Measurements from ENCODE around the gene TMC1.

Gene TMC1

GRCh38 chr9:72618811-72619210, 97.4 kb downstream of the TMC1 start:
- DNase-seq = no peak

GRCh38 chr9:72622186-72622585, 100.8 kb downstream of the TMC1 start:
- no peak for DNase-seq

- DNase-seq = no peak
These were observed 101.7 kb downstream of the TMC1 start for GRCh38 chr9:72623156-72623555.

GRCh38 chr9:72627147-72627546, 105.7 kb downstream of the TMC1 start:
- no peak for DNase-seq

- no peak for DNase-seq
These were observed 106.6 kb downstream of the TMC1 start for GRCh38 chr9:72627956-72628540.

GRCh38 chr9:72633966-72634365, 112.6 kb downstream of the TMC1 start:
- peak in 1 of 2 donors; percentile 7 for DNase-seq

- DNase-seq = no peak
These were observed 113.8 kb downstream of the TMC1 start for GRCh38 chr9:72635197-72635596.

- DNase-seq = no peak
These were observed 115.2 kb downstream of the TMC1 start for GRCh38 chr9:72636621-72637020.

GRCh38 chr9:72643651-72644050, 122.2 kb downstream of the TMC1 start:
- no peak for DNase-seq

GRCh38 chr9:72646061-72646460, 124.7 kb downstream of the TMC1 start:
- DNase-seq = no peak

- DNase-seq = no peak
These were observed 127.1 kb downstream of the TMC1 start for GRCh38 chr9:72648324-72649126.

GRCh38 chr9:72649127-72649442, 127.7 kb downstream of the TMC1 start:
- DNase-seq = no peak

GRCh38 chr9:72650206-72650605, 128.8 kb downstream of the TMC1 start:
- DNase-seq = no peak

GRCh38 chr9:72656021-72656420, 134.6 kb downstream of the TMC1 start:
- no peak for DNase-seq

- DNase-seq = no peak
These were observed 135.6 kb downstream of the TMC1 start for GRCh38 chr9:72657023-72657422.

GRCh38 chr9:72658703-72659102, 137.3 kb downstream of the TMC1 start:
- no peak for DNase-seq

GRCh38 chr9:72661401-72662135, 140.2 kb downstream of the TMC1 start:
- no peak for DNase-seq

GRCh38 chr9:72665421-72665820, 144.0 kb downstream of the TMC1 start:
- no peak for DNase-seq

GRCh38 chr9:72667181-72667580, 145.8 kb downstream of the TMC1 start:
- DNase-seq = no peak

- no peak for DNase-seq
These were observed 153.6 kb downstream of the TMC1 start for GRCh38 chr9:72674961-72675360.

- DNase-seq = no peak
These were observed 154.2 kb downstream of the TMC1 start for GRCh38 chr9:72675586-72675985.

GRCh38 chr9:72680593-72681282, 159.3 kb downstream of the TMC1 start:
- DNase-seq = no peak

GRCh38 chr9:72681283-72681630, 159.8 kb downstream of the TMC1 start:
- DNase-seq = no peak

GRCh38 chr9:72684615-72685014, 163.2 kb downstream of the TMC1 start:
- no peak for DNase-seq

Measured in activated CD4-positive, alpha-beta T cell treated with anti-CD3 and anti-CD28 coated beads for 4 hours (primary cell).